ENCODE data around the gene CLCNKA.
A peak's percentile ranks its signal among the peaks of the same experiment; 100 is the strongest.

CLCNKA gene

DNA sequence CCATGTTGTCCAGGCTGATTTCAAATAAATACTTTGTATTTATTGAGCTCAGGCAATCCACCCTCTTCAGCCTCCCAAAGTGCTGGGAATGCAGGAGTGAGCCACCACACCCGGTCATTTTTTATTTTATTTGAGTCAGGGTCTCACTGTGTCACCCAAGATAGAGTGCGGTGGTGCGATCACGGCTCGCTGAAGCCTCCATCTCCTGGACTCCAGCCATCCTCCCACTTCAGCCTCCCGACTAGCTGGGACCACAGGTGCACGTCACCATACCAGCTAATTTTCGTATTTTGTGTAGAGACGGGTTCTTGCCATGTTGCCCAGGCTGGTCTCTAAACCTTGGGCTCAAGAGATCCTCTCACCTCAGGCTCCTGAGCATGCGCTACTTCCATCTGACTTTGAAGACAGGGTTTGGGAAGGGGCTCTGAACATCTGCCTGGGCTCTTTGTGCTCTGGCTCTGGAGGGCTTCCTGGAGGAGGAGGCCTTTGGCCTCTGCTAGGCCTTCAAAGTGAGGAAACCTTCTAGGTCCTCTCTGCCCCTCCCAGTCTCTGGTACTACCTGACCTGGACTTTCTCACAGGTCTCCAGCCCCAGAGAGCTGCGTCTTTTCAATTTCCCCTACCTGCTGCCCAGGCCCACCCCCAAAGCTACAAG lies 9.8 kb upstream of the CLCNKA start:
- Histone ChIP-seq H3K36me3 (ENCODE audit: insufficient read depth, low read length) (no peaks in the 10 kb centered on the region), H3K79me2 (ENCODE audit: control insufficient read depth, insufficient read depth, low read length, unreplicated experiment) (no peaks in the 10 kb centered on the region), H3K27me3 (ENCODE audit: insufficient read depth, low read length) (no peaks in the 10 kb centered on the region), H2AFZ (ENCODE audit: low read length, unreplicated experiment) (no peak overlapping the region), H3K4me3 (ENCODE audit: low read depth, low read length) (no peak overlapping the region), H3K4me1 (ENCODE audit: control insufficient read depth, insufficient read depth, low read length, unreplicated experiment) (peaks cover 19% of the 10 kb centered on the region), H3K27ac (ENCODE audit: low read depth, low read length) (no peak overlapping the region)

DNA sequence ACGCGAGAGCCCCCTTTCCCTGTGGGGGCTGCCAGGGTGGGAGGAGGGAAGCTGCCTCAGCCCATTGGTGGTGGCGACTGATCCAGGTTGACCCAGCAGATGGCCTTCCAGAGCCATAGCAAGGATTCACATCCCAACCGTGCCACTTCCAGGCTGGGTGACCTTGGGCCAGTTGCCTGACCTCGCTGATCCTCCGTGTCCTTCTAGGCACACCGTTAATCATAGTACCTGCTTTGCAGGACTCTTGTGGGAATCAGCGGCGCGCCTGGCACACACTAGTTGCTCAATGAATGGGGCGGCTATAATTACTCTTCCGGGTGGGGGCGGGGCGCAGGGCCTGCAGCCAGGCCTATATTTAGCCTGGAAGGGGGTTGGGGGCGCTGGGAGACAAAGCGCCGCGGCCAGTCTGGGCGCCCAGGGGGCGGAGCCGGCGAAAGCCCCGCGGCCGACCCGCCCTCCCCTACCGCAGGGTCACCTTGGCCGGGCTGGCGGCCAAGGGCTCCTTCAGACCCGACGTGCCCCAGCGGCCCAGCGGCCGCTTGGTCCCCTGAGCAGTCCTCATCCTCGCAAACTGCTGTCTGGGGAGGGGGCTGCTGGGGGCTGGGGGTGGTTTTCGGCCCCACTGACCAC lies 9.1 kb upstream of the CLCNKA start:
- Histone ChIP-seq H3K27ac (ENCODE audit: low read depth, low read length) (no peak overlapping the region), H3K79me2 (ENCODE audit: control insufficient read depth, insufficient read depth, low read length, unreplicated experiment) (no peaks in the 10 kb centered on the region), H3K36me3 (ENCODE audit: insufficient read depth, low read length) (no peaks in the 10 kb centered on the region), H3K4me1 (ENCODE audit: control insufficient read depth, insufficient read depth, low read length, unreplicated experiment) (peaks cover 26% of the 10 kb centered on the region), H3K27me3 (ENCODE audit: insufficient read depth, low read length) (no peaks in the 10 kb centered on the region), H2AFZ (ENCODE audit: low read length, unreplicated experiment) (peak overlapping the region; percentile 45), H3K4me3 (ENCODE audit: low read depth, low read length) (peak overlapping the region; percentile 60)

- no peaks in the 10 kb centered on the region for H3K36me3 ChIP-seq (ENCODE audit: insufficient read depth, low read length)
- peak overlapping the region; percentile 60 for H3K4me3 ChIP-seq (ENCODE audit: low read depth, low read length)
- no peaks in the 10 kb centered on the region for H3K79me2 ChIP-seq (ENCODE audit: control insufficient read depth, insufficient read depth, low read length, unreplicated experiment)
- H3K27ac ChIP-seq (ENCODE audit: low read depth, low read length): no peak overlapping the region
- H2AFZ ChIP-seq (ENCODE audit: low read length, unreplicated experiment): peak overlapping the region; percentile 45
- H3K4me1 ChIP-seq (ENCODE audit: control insufficient read depth, insufficient read depth, low read length, unreplicated experiment): peaks cover 32% of the 10 kb centered on the region
- no peaks in the 10 kb centered on the region for H3K27me3 ChIP-seq (ENCODE audit: insufficient read depth, low read length)
Observed at GRCh38 chr1:16013220-16013907, 8.5 kb upstream of the CLCNKA start.

GRCh38 chr1:16013908-16014258 lies 8.0 kb upstream of the CLCNKA start:
- Histone ChIP-seq H2AFZ (ENCODE audit: low read length, unreplicated experiment) (no peak overlapping the region), H3K36me3 (ENCODE audit: insufficient read depth, low read length) (no peaks in the 10 kb centered on the region), H3K27me3 (ENCODE audit: insufficient read depth, low read length) (no peaks in the 10 kb centered on the region), H3K79me2 (ENCODE audit: control insufficient read depth, insufficient read depth, low read length, unreplicated experiment) (no peaks in the 10 kb centered on the region), H3K27ac (ENCODE audit: low read depth, low read length) (no peak overlapping the region), H3K4me1 (ENCODE audit: control insufficient read depth, insufficient read depth, low read length, unreplicated experiment) (peaks cover 37% of the 10 kb centered on the region), H3K4me3 (ENCODE audit: low read depth, low read length) (no peak overlapping the region)

DNA sequence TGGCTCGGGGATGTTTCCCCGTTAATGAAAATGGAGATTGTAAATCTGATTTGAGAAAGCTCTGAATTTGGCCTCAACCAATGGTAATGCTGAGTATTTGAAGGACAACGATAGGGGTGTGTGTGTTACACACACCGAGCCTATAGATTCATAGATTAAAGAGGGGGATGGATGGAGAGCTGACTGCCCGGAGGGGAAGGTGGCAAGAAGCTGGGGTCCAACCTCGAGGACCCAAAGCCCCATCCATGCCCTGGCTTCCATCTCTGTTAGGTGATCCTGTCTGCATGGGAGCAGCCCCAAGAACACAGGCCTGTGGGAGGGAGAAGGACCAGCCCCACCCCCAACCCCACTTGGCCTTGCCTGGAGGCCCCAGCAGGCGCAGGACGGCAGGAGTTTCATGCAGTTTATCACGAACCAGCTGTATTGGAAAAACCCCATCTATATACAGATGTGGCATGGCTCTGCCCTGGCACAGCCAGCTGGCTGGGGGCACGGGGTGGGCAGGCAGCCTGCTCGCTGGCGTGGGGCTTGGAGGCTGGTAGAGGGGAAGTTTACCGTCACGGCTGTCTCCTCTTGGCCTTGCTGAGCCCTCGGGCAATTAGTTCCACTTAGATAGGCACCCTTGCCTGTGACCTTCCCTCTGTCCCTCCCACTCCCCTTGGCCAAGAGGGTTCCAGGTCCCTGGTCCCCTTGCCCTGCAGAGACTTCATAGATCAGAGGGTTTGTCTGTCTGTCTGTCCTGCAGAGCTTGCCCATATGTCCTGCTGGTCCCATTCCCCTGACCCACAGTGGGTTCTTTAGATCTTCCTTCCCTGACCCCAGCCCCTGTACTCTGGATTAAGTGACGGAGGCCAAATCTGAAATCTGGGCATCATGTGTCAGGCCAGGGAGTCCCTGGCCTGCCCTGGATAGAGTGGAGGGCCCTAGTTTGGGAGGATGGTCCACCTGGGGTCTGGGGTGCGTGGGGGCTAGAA lies 7.0 kb upstream of the CLCNKA start:
- no peak overlapping the region for H3K27ac ChIP-seq (ENCODE audit: low read depth, low read length)

DNA sequence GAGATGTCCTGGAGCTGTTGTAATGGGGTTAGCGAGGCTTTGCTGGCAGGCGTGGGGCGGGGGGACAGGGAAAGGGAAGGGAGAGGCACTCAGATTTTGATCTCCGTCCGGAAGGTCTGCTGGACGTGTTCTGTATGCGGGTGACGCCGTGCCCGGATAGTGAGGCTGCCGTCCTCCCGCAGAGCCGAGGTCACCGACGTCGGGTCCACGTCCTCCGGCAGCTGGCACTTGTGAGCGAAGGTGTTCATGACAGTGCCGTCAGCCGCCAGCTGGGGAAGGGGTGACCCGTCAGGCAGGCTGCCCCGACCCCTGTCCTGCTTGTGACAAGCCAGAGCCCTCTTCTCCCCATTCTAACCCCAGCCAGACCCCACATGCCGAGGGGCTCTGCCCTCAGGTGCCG lies 6.3 kb upstream of the CLCNKA start:
- Histone ChIP-seq H3K4me3 (ENCODE audit: low read depth, low read length) (no peak overlapping the region), H3K4me1 (ENCODE audit: control insufficient read depth, insufficient read depth, low read length, unreplicated experiment) (peaks cover 53% of the 10 kb centered on the region), H3K27ac (ENCODE audit: low read depth, low read length) (no peak overlapping the region), H3K27me3 (ENCODE audit: insufficient read depth, low read length) (no peaks in the 10 kb centered on the region), H2AFZ (ENCODE audit: low read length, unreplicated experiment) (no peak overlapping the region), H3K36me3 (ENCODE audit: insufficient read depth, low read length) (no peaks in the 10 kb centered on the region), H3K79me2 (ENCODE audit: control insufficient read depth, insufficient read depth, low read length, unreplicated experiment) (no peaks in the 10 kb centered on the region)

More for the DNA sequence above, 7.0 kb upstream of the CLCNKA start:
- Histone ChIP-seq H3K4me3 (ENCODE audit: low read depth, low read length) (no peak overlapping the region), H3K79me2 (ENCODE audit: control insufficient read depth, insufficient read depth, low read length, unreplicated experiment) (no peaks in the 10 kb centered on the region), H3K36me3 (ENCODE audit: insufficient read depth, low read length) (no peaks in the 10 kb centered on the region), H3K27me3 (ENCODE audit: insufficient read depth, low read length) (no peaks in the 10 kb centered on the region), H2AFZ (ENCODE audit: low read length, unreplicated experiment) (no peak overlapping the region), H3K4me1 (ENCODE audit: control insufficient read depth, insufficient read depth, low read length, unreplicated experiment) (peaks cover 46% of the 10 kb centered on the region)

GRCh38 chr1:16015960-16016901 lies 5.6 kb upstream of the CLCNKA start:
- Histone ChIP-seq H3K36me3 (ENCODE audit: insufficient read depth, low read length) (no peaks in the 10 kb centered on the region), H3K79me2 (ENCODE audit: control insufficient read depth, insufficient read depth, low read length, unreplicated experiment) (no peaks in the 10 kb centered on the region), H3K27me3 (ENCODE audit: insufficient read depth, low read length) (no peaks in the 10 kb centered on the region), H3K4me1 (ENCODE audit: control insufficient read depth, insufficient read depth, low read length, unreplicated experiment) (peaks cover 55% of the 10 kb centered on the region), H3K27ac (ENCODE audit: low read depth, low read length) (no peak overlapping the region), H2AFZ (ENCODE audit: low read length, unreplicated experiment) (no peak overlapping the region), H3K4me3 (ENCODE audit: low read depth, low read length) (no peak overlapping the region)

- Histone ChIP-seq H3K79me2 (ENCODE audit: control insufficient read depth, insufficient read depth, low read length, unreplicated experiment) (no peaks in the 10 kb centered on the region), H2AFZ (ENCODE audit: low read length, unreplicated experiment) (no peak overlapping the region), H3K4me1 (ENCODE audit: control insufficient read depth, insufficient read depth, low read length, unreplicated experiment) (peaks cover 55% of the 10 kb centered on the region), H3K4me3 (ENCODE audit: low read depth, low read length) (no peak overlapping the region), H3K36me3 (ENCODE audit: insufficient read depth, low read length) (no peaks in the 10 kb centered on the region), H3K27ac (ENCODE audit: low read depth, low read length) (no peak overlapping the region), H3K27me3 (ENCODE audit: insufficient read depth, low read length) (no peaks in the 10 kb centered on the region)
Observed at GRCh38 chr1:16017076-16017460, 4.8 kb upstream of the CLCNKA start.

GRCh38 chr1:16017461-16018303 lies 4.2 kb upstream of the CLCNKA start, which contains the start of gene HSPB7:
HSPB7 (minus strand) TSS chr1:16018043; CDS start chr1:16017963, 80 bp downstream.
- H3K4me3 ChIP-seq (ENCODE audit: low read depth, low read length): no peak within 1 kb of the TSS
- peak within 1 kb of the TSS; percentile 54 for H2AFZ ChIP-seq (ENCODE audit: low read length, unreplicated experiment)
- H3K36me3 ChIP-seq (ENCODE audit: insufficient read depth, low read length): no peaks in the 10 kb centered on the region
- peaks cover 54% of the 10 kb centered on the region for H3K4me1 ChIP-seq (ENCODE audit: control insufficient read depth, insufficient read depth, low read length, unreplicated experiment)
- peak within 1 kb of the TSS; percentile 23; the same call in 1 of the 2 replicates for H3K27ac ChIP-seq (ENCODE audit: low read depth, low read length)
- no peaks in the 10 kb centered on the region for H3K27me3 ChIP-seq (ENCODE audit: insufficient read depth, low read length)
- H3K79me2 ChIP-seq (ENCODE audit: control insufficient read depth, insufficient read depth, low read length, unreplicated experiment): no peaks in the 10 kb centered on the region

Measured in ACC112 (cell line).